SU-DHL-6 (cell line): ENCODE data around the gene SCN8A.

Experiments used
- H2AFZ ChIP-seq: fragments of 200-600 bp; sonication (generic); 2 replicates; pipeline ENCODE4 v1.6.1; 2014; ENCODE audit warnings: low read depth, mild to moderate bottlenecking, moderate library complexity, mixed read lengths, antibody characterized with exemption, low read length; ENCODE audit not compliant: severe bottlenecking
- H3F3A ChIP-seq: fragments of 200-600 bp; shearing (Covaris generic); 2 replicates; pipeline ENCODE4 v1.6.0; 2016; ENCODE audit warnings: antibody characterized with exemption, mild to moderate bottlenecking; ENCODE audit not compliant: insufficient read depth
- H3K27ac ChIP-seq: fragments of 200-600 bp; sonication (generic); 2 replicates; pipeline ENCODE4 v1.5.1; 2016; ENCODE audit warnings: low read depth, mild to moderate bottlenecking, low read length, moderate library complexity, mixed read lengths
- H3K27me3 ChIP-seq: fragments of 200-600 bp; sonication (generic), shearing (Covaris generic); 2 replicates; pipeline ENCODE4 v1.6.0; 2014; ENCODE audit warnings: mild to moderate bottlenecking, low read length
- H3K36me3 ChIP-seq: fragments of 200-600 bp; sonication (generic); 2 replicates; pipeline ENCODE4 v1.6.1; 2014; ENCODE audit warnings: mild to moderate bottlenecking, low read length, mixed read lengths
- H3K4me2 ChIP-seq: fragments of 300-600, 200-600 bp; shearing (Covaris generic), sonication (generic); 2 replicates; pipeline ENCODE4 v1.6.0; 2014; ENCODE audit warnings: low read length, low read depth, mild to moderate bottlenecking; ENCODE audit not compliant: poor library complexity, severe bottlenecking
- H3K4me3 ChIP-seq: fragments of 200-600 bp; sonication (generic); 2 replicates; pipeline ENCODE4 v1.5.1; 2014; ENCODE audit warnings: antibody characterized with exemption, low read length, mild to moderate bottlenecking, mixed read lengths; ENCODE audit not compliant: insufficient read depth, poor library complexity, severe bottlenecking
- H3K79me2 ChIP-seq: fragments of 200-600 bp; sonication (generic); 2 replicates; pipeline ENCODE4 v1.6.1; 2014; ENCODE audit warnings: mild to moderate bottlenecking, low read length, moderate library complexity; ENCODE audit not compliant: insufficient read depth
- H3K9ac ChIP-seq: fragments of 200-600 bp; sonication (generic); 2 replicates; pipeline ENCODE4 v1.7.0; 2014; ENCODE audit warnings: mild to moderate bottlenecking, low read length
- H3K9me2 ChIP-seq: fragments of 200-600 bp; sonication (generic); replicated peaks from 2 replicates; pipeline ENCODE4 v1.6.1; 2014; ENCODE audit warnings: low read length; ENCODE audit not compliant: insufficient read depth
- H3K9me3 ChIP-seq: fragments of 200-600 bp; sonication (generic); 2 replicates; pipeline ENCODE4 v1.6.1; 2014; ENCODE audit warnings: low read length, mixed read lengths; ENCODE audit not compliant: insufficient read depth
- H4K20me1 ChIP-seq: fragments of 200-600 bp; sonication (generic); 2 replicates; pipeline ENCODE4 v1.6.1; 2014; ENCODE audit warnings: low read depth, mild to moderate bottlenecking, antibody characterized with exemption, low read length, moderate library complexity, mixed read lengths
- CTCF ChIP-seq: fragments of 200-600 bp; sonication (generic); IDR thresholded peaks from one replicate; pipeline ENCODE4 v1.5.1; 2017; ENCODE audit warnings: antibody characterized with exemption, mild to moderate bottlenecking, low read length, moderate library complexity; ENCODE audit not compliant: insufficient read depth, poor library complexity, severe bottlenecking
- EZH2phosphoT487 ChIP-seq: fragments of 200-600 bp; sonication (generic), shearing (Covaris generic); conservative IDR thresholded peaks from 2 replicates; pipeline ENCODE4 v1.6.1; 2018; ENCODE audit warnings: mild to moderate bottlenecking, antibody characterized with exemption, low read length, moderate library complexity, mixed read lengths

The SCN8A gene

GRCh38 chr12:51695241-51696010 is 104.4 kb downstream of the SCN8A start:
- H3K9me2 ChIP-seq: no peaks in the 10 kb centered on the region
- H3K9me3 ChIP-seq: no peaks in the 10 kb centered on the region
- H3K9ac ChIP-seq: no peak overlapping the region
- no peaks in the 10 kb centered on the region for H3K27me3 ChIP-seq
- no peak overlapping the region for H3K4me3 ChIP-seq
- no peaks in the 10 kb centered on the region for H4K20me1 ChIP-seq
- H3F3A ChIP-seq: no peaks in the 10 kb centered on the region
- H2AFZ ChIP-seq: no peak overlapping the region
- H3K27ac ChIP-seq: no peak overlapping the region
- no peak overlapping the region for H3K4me2 ChIP-seq
- no peaks in the 10 kb centered on the region for H3K79me2 ChIP-seq
- H3K36me3 ChIP-seq: no peaks in the 10 kb centered on the region
- no peak for TF ChIP-seq CTCF
- no peak for TF ChIP-seq EZH2phosphoT487

- no peak overlapping the region for H3K9ac ChIP-seq
- no peaks in the 10 kb centered on the region for H3K9me3 ChIP-seq
- no peak overlapping the region for H3K4me2 ChIP-seq
- H3K4me3 ChIP-seq: no peak overlapping the region
- TF ChIP-seq EZH2phosphoT487 (no peak), CTCF (no peak)
- H2AFZ ChIP-seq: no peak overlapping the region
- H3K36me3 ChIP-seq: no peaks in the 10 kb centered on the region
- no peak overlapping the region for H3K27ac ChIP-seq
- H4K20me1 ChIP-seq: no peaks in the 10 kb centered on the region
- H3K79me2 ChIP-seq: no peaks in the 10 kb centered on the region
- no peaks in the 10 kb centered on the region for H3K9me2 ChIP-seq
- no peaks in the 10 kb centered on the region for H3F3A ChIP-seq
- H3K27me3 ChIP-seq: no peaks in the 10 kb centered on the region
These were observed 108.2 kb downstream of the SCN8A start for GRCh38 chr12:51699219-51699618.

- Histone ChIP-seq H3K9ac (no peak overlapping the region), H3K9me2 (no peaks in the 10 kb centered on the region), H3K9me3 (no peaks in the 10 kb centered on the region), H2AFZ (no peak overlapping the region), H4K20me1 (no peaks in the 10 kb centered on the region), H3K27ac (no peak overlapping the region), H3F3A (no peaks in the 10 kb centered on the region), H3K27me3 (no peaks in the 10 kb centered on the region), H3K4me3 (no peak overlapping the region), H3K4me2 (no peak overlapping the region), H3K79me2 (no peaks in the 10 kb centered on the region), H3K36me3 (no peaks in the 10 kb centered on the region)
- TF ChIP-seq CTCF: no peak
- TF ChIP-seq EZH2phosphoT487: no peak
These were observed 109.9 kb downstream of the SCN8A start for GRCh38 chr12:51700887-51701286.
